Astrocyte (in vitro differentiated cells and primary cell): Measurements from ENCODE around the gene RAB3A. TPM values are rescaled to one million over a fixed set of nuclear protein-coding genes. Genes with fewer than 3 reads are reported as not detected.
A peak's percentile ranks its signal among the peaks of the same experiment; 100 is the strongest.

Experiments
- DNase-seq: peaks from one replicate; pipeline ENCODE4 v3.0.0-alpha.2; 2010; ENCODE audit warnings: low read depth
- FAIRE-seq: peaks from 2 replicates; lab custom pipeline; 2011; peaks lifted over from hg19 to GRCh38; lab: Jason Lieb, UNC
- H2AFZ ChIP-seq: 2 replicates; pipeline ENCODE4 v1.6.0; 2012; ENCODE audit warnings: low read depth, low read length, inconsistent platforms
- H3K27ac ChIP-seq: 2 replicates; pipeline ENCODE4 v1.5.1; 2011; ENCODE audit warnings: low read depth, low read length, inconsistent platforms
- H3K27me3 ChIP-seq: 2 replicates; pipeline ENCODE4 v1.6.0; 2011; ENCODE audit warnings: low read length, inconsistent platforms; ENCODE audit not compliant: insufficient read depth
- H3K36me3 ChIP-seq: 2 replicates; pipeline ENCODE4 v1.5.1; 2011; ENCODE audit warnings: low read length, inconsistent platforms; ENCODE audit not compliant: insufficient read depth
- H3K4me1 ChIP-seq: 2 replicates; pipeline ENCODE4 v1.5.1; 2011; ENCODE audit warnings: low read length, inconsistent platforms; ENCODE audit not compliant: insufficient read depth
- H3K4me2 ChIP-seq: 2 replicates; pipeline ENCODE4 v1.6.0; 2012; ENCODE audit warnings: low read length, inconsistent platforms
- H3K4me3 ChIP-seq: 2 replicates; pipeline ENCODE4 v1.5.1; 2011; ENCODE audit warnings: low read depth, mild to moderate bottlenecking, low read length, inconsistent platforms; ENCODE audit not compliant: insufficient read depth
- H3K79me2 ChIP-seq: 2 replicates; pipeline ENCODE4 v1.6.0; 2012; ENCODE audit warnings: mild to moderate bottlenecking, low read length, inconsistent platforms; ENCODE audit not compliant: insufficient read depth
- H3K9ac ChIP-seq: 2 replicates; pipeline ENCODE4 v1.6.0; 2012; ENCODE audit warnings: mild to moderate bottlenecking, low read length, inconsistent platforms
- H3K9me3 ChIP-seq: 2 replicates; pipeline ENCODE4 v1.5.1; 2012; ENCODE audit warnings: low read depth, mild to moderate bottlenecking, low read length, inconsistent platforms; ENCODE audit not compliant: insufficient read depth
- H4K20me1 ChIP-seq: 2 replicates; pipeline ENCODE4 v1.6.0; 2012; ENCODE audit warnings: low read length, inconsistent platforms; ENCODE audit not compliant: insufficient read depth
- H3K27ac Mint-ChIP-seq: one replicate; pipeline ENCODE4 v1.8.0; 2021; ENCODE audit warnings: mild to moderate bottlenecking, mixed read lengths; ENCODE audit not compliant: unreplicated experiment
- H3K27me3 Mint-ChIP-seq: one replicate; pipeline ENCODE4 v1.8.0; 2021; ENCODE audit warnings: low read depth, mixed read lengths; ENCODE audit not compliant: unreplicated experiment
- H3K36me3 Mint-ChIP-seq: one replicate; pipeline ENCODE4 v1.8.0; 2021; ENCODE audit warnings: low read depth, mixed read lengths; ENCODE audit not compliant: unreplicated experiment
- H3K4me1 Mint-ChIP-seq: one replicate; pipeline ENCODE4 v1.8.0; 2021; ENCODE audit warnings: low read depth, mixed read lengths; ENCODE audit not compliant: unreplicated experiment
- H3K4me3 Mint-ChIP-seq: one replicate; pipeline ENCODE4 v1.8.0; 2021; ENCODE audit warnings: mild to moderate bottlenecking, moderate library complexity, mixed read lengths; ENCODE audit not compliant: unreplicated experiment
- H3K9me3 Mint-ChIP-seq: one replicate; pipeline ENCODE4 v1.8.0; 2021; ENCODE audit warnings: mild to moderate bottlenecking, mixed read lengths; ENCODE audit not compliant: unreplicated experiment
- EZH2 ChIP-seq: IDR thresholded peaks from 2 replicates; pipeline ENCODE4 v1.6.1; 2012; ENCODE audit warnings: mild to moderate bottlenecking, low read length, inconsistent platforms; ENCODE audit not compliant: insufficient read depth
- total RNA-seq: library from RNA; stranded (reverse); gene quantifications from 2 replicates; pipeline ENCODE4 v1.2.1, GENCODE V29; 2021
- TF ChIP-seq, protein P1 (sequence below): IDR thresholded peaks from 2 replicates; pipeline ENCODE4 v1.5.1; 2011; ENCODE audit warnings: low read depth, mild to moderate bottlenecking, inconsistent platforms, low read length, moderate library complexity; ENCODE audit not compliant: insufficient read depth

Gene RAB3A
- total RNA-seq, 1 donor from 2014 or later, result 7.5 TPM

DNA sequence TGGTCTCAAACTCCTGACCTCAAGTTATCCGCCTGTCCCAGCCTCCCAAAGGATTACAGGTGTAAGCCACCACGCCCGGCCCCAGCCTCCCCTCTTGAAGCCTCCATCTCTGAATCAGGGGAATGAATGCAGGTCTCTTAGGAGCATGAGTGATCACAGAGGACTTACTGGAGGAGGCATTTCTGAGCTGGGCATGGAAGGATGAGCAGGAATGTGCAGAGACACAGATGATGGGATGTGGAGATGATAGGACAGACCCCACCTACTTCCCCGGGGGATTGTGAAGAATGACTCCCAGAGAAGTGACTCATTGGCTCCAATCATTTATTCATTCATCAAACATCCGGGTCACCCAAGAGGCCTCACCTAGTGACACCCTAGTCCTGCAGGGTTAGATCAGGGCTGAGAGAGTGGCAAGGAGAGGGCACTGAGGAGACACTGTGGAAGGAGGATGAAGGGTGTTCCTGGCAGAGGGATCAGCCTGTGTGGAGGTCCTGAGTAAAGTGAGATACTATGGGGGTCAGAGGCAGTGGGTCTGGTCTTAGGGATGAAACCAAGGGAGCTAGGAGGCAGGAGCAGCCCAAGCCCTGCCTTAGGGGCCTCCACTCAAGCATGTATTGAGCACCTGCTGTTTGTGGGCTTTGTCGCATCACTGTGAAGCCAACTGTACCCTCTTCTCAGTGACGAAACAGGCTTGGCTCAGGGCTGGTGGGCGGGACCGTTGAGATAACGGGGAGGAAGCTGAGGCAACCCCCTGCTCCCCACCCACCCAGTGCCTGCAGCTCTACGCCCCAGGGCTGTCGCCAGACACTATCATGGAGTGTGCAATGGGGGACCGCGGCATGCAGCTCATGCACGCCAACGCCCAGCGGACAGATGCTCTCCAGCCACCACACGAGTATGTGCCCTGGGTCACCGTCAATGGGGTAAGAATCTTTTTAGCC, 27.2 kb downstream of the RAB3A start:
- Histone ChIP-seq H3K27me3 (no peaks in the 10 kb centered on the region), H3K9ac (no peak overlapping the region), H3K4me1 (no peaks in the 10 kb centered on the region), H3K27ac (no peak overlapping the region), H4K20me1 (no peaks in the 10 kb centered on the region), H3K36me3 (no peaks in the 10 kb centered on the region), H3K79me2 (no peaks in the 10 kb centered on the region), H2AFZ (no peak overlapping the region), H3K4me3 (no peak overlapping the region), H3K9me3 (no peaks in the 10 kb centered on the region), H3K4me2 (no peak overlapping the region)
- peaks cover 36% of the 10 kb centered on the region for H3K27me3 Mint-ChIP-seq
- FAIRE-seq, result no peak
- H3K4me3 Mint-ChIP-seq, result peak overlapping the region; percentile 45
- no peak for DNase-seq
- TF ChIP-seq, protein P1, sequence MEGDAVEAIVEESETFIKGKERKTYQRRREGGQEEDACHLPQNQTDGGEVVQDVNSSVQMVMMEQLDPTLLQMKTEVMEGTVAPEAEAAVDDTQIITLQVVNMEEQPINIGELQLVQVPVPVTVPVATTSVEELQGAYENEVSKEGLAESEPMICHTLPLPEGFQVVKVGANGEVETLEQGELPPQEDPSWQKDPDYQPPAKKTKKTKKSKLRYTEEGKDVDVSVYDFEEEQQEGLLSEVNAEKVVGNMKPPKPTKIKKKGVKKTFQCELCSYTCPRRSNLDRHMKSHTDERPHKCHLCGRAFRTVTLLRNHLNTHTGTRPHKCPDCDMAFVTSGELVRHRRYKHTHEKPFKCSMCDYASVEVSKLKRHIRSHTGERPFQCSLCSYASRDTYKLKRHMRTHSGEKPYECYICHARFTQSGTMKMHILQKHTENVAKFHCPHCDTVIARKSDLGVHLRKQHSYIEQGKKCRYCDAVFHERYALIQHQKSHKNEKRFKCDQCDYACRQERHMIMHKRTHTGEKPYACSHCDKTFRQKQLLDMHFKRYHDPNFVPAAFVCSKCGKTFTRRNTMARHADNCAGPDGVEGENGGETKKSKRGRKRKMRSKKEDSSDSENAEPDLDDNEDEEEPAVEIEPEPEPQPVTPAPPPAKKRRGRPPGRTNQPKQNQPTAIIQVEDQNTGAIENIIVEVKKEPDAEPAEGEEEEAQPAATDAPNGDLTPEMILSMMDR, result no peak
- no peak for TF ChIP-seq EZH2
- peaks cover 1% of the 10 kb centered on the region for H3K9me3 Mint-ChIP-seq
- H3K27ac Mint-ChIP-seq, result no peak overlapping the region
- no peaks in the 10 kb centered on the region for H3K4me1 Mint-ChIP-seq
- peaks cover 4% of the 10 kb centered on the region for H3K36me3 Mint-ChIP-seq

DNA sequence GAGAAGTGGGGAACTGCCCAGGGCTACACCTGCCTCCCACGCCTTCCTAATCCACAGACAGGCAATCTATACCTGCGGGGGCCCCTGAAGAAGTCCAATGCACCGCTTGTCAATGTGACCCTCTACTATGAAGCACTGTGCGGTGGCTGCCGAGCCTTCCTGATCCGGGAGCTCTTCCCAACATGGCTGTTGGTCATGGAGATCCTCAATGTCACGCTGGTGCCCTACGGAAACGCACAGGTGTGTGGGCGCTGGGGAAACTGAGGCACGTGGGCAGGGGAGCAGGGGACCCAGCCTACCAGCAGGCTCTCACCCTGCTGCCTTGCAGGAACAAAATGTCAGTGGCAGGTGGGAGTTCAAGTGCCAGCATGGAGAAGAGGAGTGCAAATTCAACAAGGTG, 28.9 kb downstream of the RAB3A start:
- H3K36me3 Mint-ChIP-seq, result peaks cover 11% of the 10 kb centered on the region
- Histone ChIP-seq H3K79me2 (no peaks in the 10 kb centered on the region), H3K4me2 (no peak overlapping the region), H4K20me1 (no peaks in the 10 kb centered on the region), H3K4me3 (no peak overlapping the region), H2AFZ (no peak overlapping the region), H3K27me3 (no peaks in the 10 kb centered on the region), H3K4me1 (no peaks in the 10 kb centered on the region), H3K36me3 (no peaks in the 10 kb centered on the region), H3K27ac (no peak overlapping the region), H3K9me3 (no peaks in the 10 kb centered on the region), H3K9ac (no peak overlapping the region)
- H3K27me3 Mint-ChIP-seq, result peaks cover 36% of the 10 kb centered on the region
- TF ChIP-seq, protein P1, result no peak
- TF ChIP-seq EZH2, result no peak
- peaks cover 1% of the 10 kb centered on the region for H3K9me3 Mint-ChIP-seq
- H3K4me1 Mint-ChIP-seq, result no peaks in the 10 kb centered on the region
- no peak overlapping the region for H3K27ac Mint-ChIP-seq
- no peak for FAIRE-seq
- DNase-seq, result no peak
- H3K4me3 Mint-ChIP-seq, result no peak overlapping the region
